ENCODE results near the gene OR51S1.

- no peak for TF ChIP-seq EZH2 (IDR thresholded peaks at IDR 0.05; ENCODE audit: borderline replicate concordance, low read length)
- TF ChIP-seq, protein P1, sequence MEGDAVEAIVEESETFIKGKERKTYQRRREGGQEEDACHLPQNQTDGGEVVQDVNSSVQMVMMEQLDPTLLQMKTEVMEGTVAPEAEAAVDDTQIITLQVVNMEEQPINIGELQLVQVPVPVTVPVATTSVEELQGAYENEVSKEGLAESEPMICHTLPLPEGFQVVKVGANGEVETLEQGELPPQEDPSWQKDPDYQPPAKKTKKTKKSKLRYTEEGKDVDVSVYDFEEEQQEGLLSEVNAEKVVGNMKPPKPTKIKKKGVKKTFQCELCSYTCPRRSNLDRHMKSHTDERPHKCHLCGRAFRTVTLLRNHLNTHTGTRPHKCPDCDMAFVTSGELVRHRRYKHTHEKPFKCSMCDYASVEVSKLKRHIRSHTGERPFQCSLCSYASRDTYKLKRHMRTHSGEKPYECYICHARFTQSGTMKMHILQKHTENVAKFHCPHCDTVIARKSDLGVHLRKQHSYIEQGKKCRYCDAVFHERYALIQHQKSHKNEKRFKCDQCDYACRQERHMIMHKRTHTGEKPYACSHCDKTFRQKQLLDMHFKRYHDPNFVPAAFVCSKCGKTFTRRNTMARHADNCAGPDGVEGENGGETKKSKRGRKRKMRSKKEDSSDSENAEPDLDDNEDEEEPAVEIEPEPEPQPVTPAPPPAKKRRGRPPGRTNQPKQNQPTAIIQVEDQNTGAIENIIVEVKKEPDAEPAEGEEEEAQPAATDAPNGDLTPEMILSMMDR (conservative IDR thresholded peaks at IDR 0.05 in 1 of 2, IDR thresholded peaks at IDR 0.05 in 1 of 2; ENCODE audit: extremely low read depth in 1 of 2, insufficient read depth in 1 of 2, low read depth in 1 of 2, low read length in 2 of 2): no peak
Observed at GRCh38 chr11:4798427-4799183, 50.4 kb downstream of the OR51S1 start.

Measured in mammary epithelial cell (primary cell).